K562 (cell line): ENCODE results near the gene SFR1. TPM values are rescaled to one million over a fixed set of nuclear protein-coding genes. Genes with fewer than 3 reads are reported as not detected.

ENCODE experiments used
- ATAC-seq: fragments of 200-7000 bp; cut with Tn5 transposase; 3 replicates; pipeline ENCODE4 v1.9.1; 2020; ENCODE audit warnings: moderate library complexity
- BruUV-seq: library from RNA; stranded (reverse); fragments of 400-500 nt; replicated peaks from 2 replicates; lab custom pipeline; 2021; lab: Mats Ljungman, UMichigan
- CTCF ChIA-PET: fragments of 300-600 bp; formaldehyde crosslinking; extraction: SDS; loops from one replicate; lab custom pipeline; 2021; ENCODE audit warnings: low intra/inter-chr PET ratio; lab: Yijun Ruan, JAX
- POLR2A ChIA-PET: fragments of 300-600, 350-650 bp; sonication (Branson Sonifier 250); formaldehyde crosslinking; extraction: SDS; loops from one replicate; lab custom pipeline; 2021; ENCODE audit warnings: antibody characterized with exemption, inconsistent platforms; lab: Yijun Ruan, JAX
- DNase-seq, 4 experiments: peaks; one replicate each; pipeline versions ENCODE4 v3.0.0 to v3.0.0-alpha.2; 2011 to 2018; ENCODE audit warnings: low spot score in 3 of 4, mixed read lengths in 3 of 4; ENCODE audit errors: extremely low read depth in 1 of 4
- FAIRE-seq: peaks from 2 replicates; lab custom pipeline; 2011; peaks lifted over from hg19 to GRCh38; lab: Jason Lieb, UNC
- H2AFZ ChIP-seq: 2 replicates; pipeline ENCODE4 v1.6.0; 2011; ENCODE audit warnings: low read depth, low read length, control low read depth, inconsistent platforms
- H3K27ac ChIP-seq: fragments of 200-600 bp; 3 replicates; pipeline ENCODE4 v1.8.0; 2011; ENCODE audit warnings: low read depth, mild to moderate bottlenecking, control low read depth, inconsistent platforms, low read length, moderate library complexity, mixed read lengths; ENCODE audit errors: extremely low read depth
- H3K27me3 ChIP-seq, 2 experiments: fragments of 300-600 bp in 1 of 2; 2 replicates in 1 of 2; 3 replicates in 1 of 2; pipeline versions ENCODE4 v1.6.0 to v1.8.0; 2011; ENCODE audit warnings: inconsistent platforms in 2 of 2, low read length in 2 of 2, mild to moderate bottlenecking in 1 of 2, mixed read lengths in 1 of 2, moderate library complexity in 1 of 2; ENCODE audit not compliant: control insufficient read depth in 2 of 2, insufficient read depth in 2 of 2
- H3K36me3 ChIP-seq: fragments of 300-600 bp; 3 replicates; pipeline ENCODE4 v1.8.0; 2011; ENCODE audit warnings: mild to moderate bottlenecking, low read length, inconsistent platforms; ENCODE audit not compliant: control insufficient read depth, insufficient read depth
- H3K4me1 ChIP-seq, 2 experiments: fragments of 200-600 bp in 1 of 2; replicated peaks in 1 of 2; 2 replicates in 1 of 2; 3 replicates in 1 of 2; pipeline versions ENCODE4 v1.5.1 to v1.8.0; 2011; ENCODE audit warnings: inconsistent platforms in 2 of 2, low read length in 2 of 2, mild to moderate bottlenecking in 1 of 2, mixed read lengths in 1 of 2, moderate library complexity in 1 of 2; ENCODE audit not compliant: control insufficient read depth in 2 of 2, insufficient read depth in 2 of 2
- H3K4me2 ChIP-seq: 2 replicates; pipeline ENCODE4 v1.6.1; 2011; ENCODE audit warnings: low read length, control low read depth, inconsistent platforms, mixed read lengths; ENCODE audit not compliant: insufficient read depth
- H3K4me3 ChIP-seq: fragments of 200-600 bp; sonication (generic), shearing (Covaris generic); 2 replicates; pipeline ENCODE4 v1.5.1; 2016; ENCODE audit warnings: control low read depth, inconsistent platforms
- H3K79me2 ChIP-seq: fragments of 200-600 bp; 3 replicates; pipeline ENCODE4 v1.8.0; 2011; ENCODE audit warnings: low read length, inconsistent platforms; ENCODE audit not compliant: control insufficient read depth, insufficient read depth
- H3K9ac ChIP-seq, 2 experiments: 2 replicates each; pipeline versions ENCODE4 v1.6.0 to v1.6.1; 2011; ENCODE audit warnings: low read depth in 2 of 2, low read length in 2 of 2, control low read depth in 1 of 2, inconsistent platforms in 1 of 2, mild to moderate bottlenecking in 1 of 2, mixed read lengths in 1 of 2; ENCODE audit not compliant: insufficient read depth in 1 of 2
- H3K9me1 ChIP-seq: one replicate; pipeline ENCODE4 v1.6.0; 2011; ENCODE audit warnings: inconsistent platforms, mild to moderate bottlenecking, low read length, moderate library complexity; ENCODE audit not compliant: control insufficient read depth, insufficient read depth
- H3K9me3 ChIP-seq: replicated peaks from 2 replicates; pipeline ENCODE4 v1.5.1; 2011; ENCODE audit warnings: low read depth, low read length, inconsistent platforms; ENCODE audit not compliant: control insufficient read depth, insufficient read depth
- H4K20me1 ChIP-seq: replicated peaks from 2 replicates; pipeline ENCODE4 v1.6.1; 2011; ENCODE audit warnings: low read length, inconsistent platforms, mixed read lengths; ENCODE audit not compliant: control insufficient read depth, insufficient read depth
- ATF3 ChIP-seq, 2 experiments: fragments of 450-650 bp in 1 of 2; sonication (generic) in 1 of 2; formaldehyde crosslinking in 1 of 2; IDR thresholded peaks in 1 of 2; conservative IDR thresholded peaks in 1 of 2; 2 replicates each; pipeline versions ENCODE4 v1.6.1 to v1.8.1; 2016 to 2023; ENCODE audit warnings: mild to moderate bottlenecking in 2 of 2, moderate library complexity in 2 of 2, inconsistent platforms in 1 of 2, missing genetic modification reagents in 1 of 2
- HMG20B ChIP-seq: fragments of 250-450 bp; sonication (Bioruptor Pico); IDR thresholded peaks from 2 replicates; pipeline ENCODE4 v1.5.0; 2021; ENCODE audit warnings: mild to moderate bottlenecking
- JUNB ChIP-seq: fragments of 450-650 bp; formaldehyde crosslinking; conservative IDR thresholded peaks from 2 replicates; pipeline ENCODE4 v1.4.0; 2020; ENCODE audit warnings: mild to moderate bottlenecking
- KLF16 ChIP-seq: IDR thresholded peaks from 2 replicates; pipeline ENCODE4 v1.6.1; 2016; ENCODE audit warnings: antibody characterized with exemption
- NR2C1 ChIP-seq, 2 experiments: fragments of 450-650 bp; IDR thresholded peaks; 2 replicates each; pipeline ENCODE4 v1.6.1; 2017; ENCODE audit warnings: mild to moderate bottlenecking in 2 of 2, antibody characterized with exemption in 1 of 2, inconsistent platforms in 1 of 2, missing compliant biosample characterization in 1 of 2, missing genetic modification characterization in 1 of 2
- TCF3 ChIP-seq: sonication (generic); formaldehyde crosslinking; IDR thresholded peaks from 2 replicates; pipeline ENCODE4 v1.4.0; 2020; ENCODE audit warnings: mild to moderate bottlenecking, missing genetic modification reagents
- ZBTB34 ChIP-seq: fragments of 250-450 bp; sonication (Bioruptor Pico); IDR thresholded peaks from 2 replicates; pipeline ENCODE4 v1.8.0; 2021; ENCODE audit warnings: mild to moderate bottlenecking, moderate library complexity
- ZKSCAN1 ChIP-seq: fragments of 150-350 bp; IDR thresholded peaks from 2 replicates; pipeline ENCODE4 v1.6.1; 2016; ENCODE audit warnings: low read depth, low read length
- ZNF384 ChIP-seq: IDR thresholded peaks from 2 replicates; pipeline ENCODE4 v1.6.1; 2012; ENCODE audit warnings: low read depth, low read length, improper control_type of control experiment
- WGBS: fragments of 100-300 bp; shearing (Covaris generic); methylation state at CpG from one replicate; pipeline ENCODE4 v1.1.6; 2016; ENCODE audit warnings: low coverage, mixed read lengths; ENCODE audit not compliant: insufficient coverage; ENCODE audit errors: missing lambda C conversion rate; 5-methylcytosine and 5-hydroxymethylcytosine counted together
- in situ Hi-C: fragments of 300-500 bp; cut with MboI; formaldehyde crosslinking; loops from 4 replicates; pipeline ENCODE4 v1.15.0; 2018; ENCODE audit warnings: inconsistent platforms, mixed read lengths
- intact Hi-C: fragments of 100-400 bp; cut with micrococcal nuclease; formaldehyde crosslinking; loops from 2 replicates; pipeline ENCODE4 v1.14.2; 2022
- polyA plus RNA-seq, 8 experiments: library from polyadenylated mRNA; depleted of rRNA in 4 of 8; stranded (reverse) in 5 of 8; unstranded in 3 of 8; fragments of >200 nt; fragmentation: Nextera tagmentation in 2 of 8; fragmentation: Illumina TruSeq in 1 of 8; extraction: Ambion mirVana in 2 of 8; extraction: Trizol in 1 of 8; gene quantifications; 2 replicates each; pipeline versions ENCODE4 v1.2.1 to v1.2.3, GENCODE V29; 2011 to 2014; ENCODE audit warnings: inconsistent platforms in 1 of 8, missing spikeins in 1 of 8
- total RNA-seq, 7 experiments: library from RNA; depleted of rRNA in 6 of 7; stranded (reverse); fragments of >200 nt in 6 of 7; fragmentation: Illumina TruSeq in 2 of 7; extraction: Trizol in 2 of 7; gene quantifications; 2 replicates each; pipeline versions ENCODE4 v1.2.1 to v1.2.3, GENCODE V29; 2011 to 2021; ENCODE audit warnings: low replicate concordance in 1 of 7

Gene SFR1
- total and polyA plus RNA-seq, 9 of the 15 experiments (the other 6 are each of a cell fraction or from before 2014, with no cell fraction given) = 4.3 to 18.7 (median 9.1) TPM

GRCh38 chr10:104113376-104113956 lies 8.5 kb upstream of the SFR1 start:
- no peak overlapping the region for H3K9ac ChIP-seq
- H3K27me3 ChIP-seq = no peaks in the 10 kb centered on the region; a peak in 1 of 5 replicates
- H2AFZ ChIP-seq = no peak overlapping the region
- in situ Hi-C loops = no loop called here
- H3K27ac ChIP-seq = no peak overlapping the region
- DNase-seq (no peak), FAIRE-seq (no peak), ATAC-seq (no peak)
- 0% methylated on average over 1 of the region's 1 CpG for WGBS
- no peaks in the 10 kb centered on the region for H4K20me1 ChIP-seq
- no peaks in the 10 kb centered on the region for H3K36me3 ChIP-seq
- no peaks in the 10 kb centered on the region for H3K79me2 ChIP-seq
- no peak overlapping the region for H3K4me2 ChIP-seq
- no peak overlapping the region for H3K4me3 ChIP-seq
- ChIA-PET POLR2A (no interaction called here), CTCF (no interaction called here)
- TF ChIP-seq ZNF384 (no peak), JUNB (no peak), TCF3 (CRISPR knock-in tag) (no peak), ZKSCAN1 (no peak), HMG20B (CRISPR knock-in tag) (no peak), ATF3 (IDR thresholded peaks at IDR 0.05) (no peak), ATF3 (CRISPR knock-in tag; conservative IDR thresholded peaks at IDR 0.05) (no peak), KLF16 (no peak), ZBTB34 (CRISPR knock-in tag) (no peak), NR2C1 (IDR thresholded peaks at IDR 0.05) (no peak), NR2C1 (tag; IDR thresholded peaks at IDR 0.05) (no peak)
- H3K9me3 ChIP-seq = no peaks in the 10 kb centered on the region
- no peaks in the 10 kb centered on the region for H3K9me1 ChIP-seq
- no peaks in the 10 kb centered on the region; a peak in 1 of 5 replicates for H3K4me1 ChIP-seq
- intact Hi-C loops = no loop called here
- BruUV-seq = no TSS peak
